Stimulated activated CD8-positive, alpha-beta memory T cell treated with anti-CD3 and anti-CD28 coated beads, Interleukin-15, amount 100 ng/mL, for 24 hours (primary cell): ENCODE results near the gene KCNH4.

Experiments used
- DNase-seq: peaks from one replicate; pipeline ENCODE4 v3.0.0-alpha.2; 2020; ENCODE audit warnings: low read depth

The KCNH4 gene

GRCh38 chr17:42116705-42117396 is 64.1 kb downstream of the KCNH4 start:
- DNase-seq: peak; percentile 29

GRCh38 chr17:42114118-42114517 is 66.8 kb downstream of the KCNH4 start:
- DNase-seq: no peak

GRCh38 chr17:42113293-42114069 is 67.5 kb downstream of the KCNH4 start:
- no peak for DNase-seq

GRCh38 chr17:42112552-42113176 is 68.3 kb downstream of the KCNH4 start, which contains the start of gene DHX58:
DHX58 (minus strand) TSS chr17:42112714; CDS start chr17:42111892, 822 bp downstream.
- DNase-seq: peak; percentile 26

- no peak for DNase-seq
Observed at GRCh38 chr17:42111871-42112551, 68.9 kb downstream of the KCNH4 start.

GRCh38 chr17:42111265-42111636 is 69.7 kb downstream of the KCNH4 start:
- DNase-seq: no peak

GRCh38 chr17:42110301-42111264 is 70.4 kb downstream of the KCNH4 start:
- no peak for DNase-seq

- no peak for DNase-seq
Observed at GRCh38 chr17:42109086-42109485, 71.9 kb downstream of the KCNH4 start.

- peak; percentile 89 for DNase-seq
Observed at GRCh38 chr17:42107597-42108576, 73.1 kb downstream of the KCNH4 start.

- no peak for DNase-seq
Observed at GRCh38 chr17:42107124-42107523, 73.8 kb downstream of the KCNH4 start.
